SU-DHL-6 (cell line): ENCODE results near the gene HIBADH.

Source experiments
- CTCF ChIP-seq: fragments of 200-600 bp; sonication (generic); IDR thresholded peaks from one replicate; pipeline ENCODE4 v1.5.1; 2017; ENCODE audit warnings: antibody characterized with exemption, mild to moderate bottlenecking, low read length, moderate library complexity; ENCODE audit not compliant: insufficient read depth, poor library complexity, severe bottlenecking
- EZH2phosphoT487 ChIP-seq: fragments of 200-600 bp; sonication (generic), shearing (Covaris generic); conservative IDR thresholded peaks from 2 replicates; pipeline ENCODE4 v1.6.1; 2018; ENCODE audit warnings: mild to moderate bottlenecking, antibody characterized with exemption, low read length, moderate library complexity, mixed read lengths

- no peak for TF ChIP-seq CTCF
- TF ChIP-seq EZH2phosphoT487 = no peak
Observed at GRCh38 chr7:27704422-27705199, 41.9 kb upstream of the HIBADH start.
